Measurements from ENCODE around the gene RHOBTB1.
"Not testable (repeated sequence)": the region's sequence is repeated elsewhere in the genome, so short reads cannot be mapped to it uniquely, and the experiment has no call there.

Gene RHOBTB1

DNA sequence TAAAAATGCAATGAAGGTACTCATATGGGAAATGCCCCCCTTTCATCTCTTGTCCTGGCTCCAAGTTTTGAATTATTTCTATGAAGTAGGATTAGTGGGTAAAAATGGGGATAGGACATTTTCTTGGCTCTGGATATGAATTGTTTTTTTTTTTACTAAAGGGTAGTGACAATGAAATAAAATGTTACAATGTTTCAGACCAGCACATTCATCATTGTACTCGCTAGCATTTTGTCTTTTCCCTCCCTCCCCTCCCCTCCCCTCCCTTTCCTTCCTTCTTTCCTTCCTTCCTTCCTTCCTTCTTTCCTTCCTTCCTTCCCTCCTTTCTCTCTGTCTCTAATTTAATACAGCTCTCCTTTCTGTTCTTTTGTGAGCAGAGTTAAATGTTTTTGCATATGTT is 101.3 kb downstream of the RHOBTB1 start:
- no peak for DNase-seq (ENCODE audit: low spot score)
- Histone ChIP-seq H3K27me3 (ENCODE audit: insufficient read depth, poor library complexity, severe bottlenecking) (no peaks in the 10 kb centered on the region), H3K27ac (ENCODE audit: poor library complexity, severe bottlenecking) (no peak overlapping the region), H3K9me3 (ENCODE audit: severe bottlenecking) (no peaks in the 10 kb centered on the region), H3K36me3 (ENCODE audit: low read depth) (no peaks in the 10 kb centered on the region), H3K4me3 (ENCODE audit: severe bottlenecking) (no peak overlapping the region), H3K4me1 (ENCODE audit: insufficient read depth, poor library complexity, severe bottlenecking) (no peaks in the 10 kb centered on the region)
- TF ChIP-seq, protein P1, sequence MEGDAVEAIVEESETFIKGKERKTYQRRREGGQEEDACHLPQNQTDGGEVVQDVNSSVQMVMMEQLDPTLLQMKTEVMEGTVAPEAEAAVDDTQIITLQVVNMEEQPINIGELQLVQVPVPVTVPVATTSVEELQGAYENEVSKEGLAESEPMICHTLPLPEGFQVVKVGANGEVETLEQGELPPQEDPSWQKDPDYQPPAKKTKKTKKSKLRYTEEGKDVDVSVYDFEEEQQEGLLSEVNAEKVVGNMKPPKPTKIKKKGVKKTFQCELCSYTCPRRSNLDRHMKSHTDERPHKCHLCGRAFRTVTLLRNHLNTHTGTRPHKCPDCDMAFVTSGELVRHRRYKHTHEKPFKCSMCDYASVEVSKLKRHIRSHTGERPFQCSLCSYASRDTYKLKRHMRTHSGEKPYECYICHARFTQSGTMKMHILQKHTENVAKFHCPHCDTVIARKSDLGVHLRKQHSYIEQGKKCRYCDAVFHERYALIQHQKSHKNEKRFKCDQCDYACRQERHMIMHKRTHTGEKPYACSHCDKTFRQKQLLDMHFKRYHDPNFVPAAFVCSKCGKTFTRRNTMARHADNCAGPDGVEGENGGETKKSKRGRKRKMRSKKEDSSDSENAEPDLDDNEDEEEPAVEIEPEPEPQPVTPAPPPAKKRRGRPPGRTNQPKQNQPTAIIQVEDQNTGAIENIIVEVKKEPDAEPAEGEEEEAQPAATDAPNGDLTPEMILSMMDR (IDR thresholded peaks at IDR 0.05; ENCODE audit: poor library complexity, severe bottlenecking): no peak
- no peak for ATAC-seq (ENCODE audit: low read depth)

- not testable (repeated sequence) for H3K27ac ChIP-seq (ENCODE audit: poor library complexity, severe bottlenecking); H3K4me3 ChIP-seq (ENCODE audit: severe bottlenecking); H3K27me3 ChIP-seq (ENCODE audit: insufficient read depth, poor library complexity, severe bottlenecking); DNase-seq (ENCODE audit: low spot score); H3K36me3 ChIP-seq (ENCODE audit: low read depth); ATAC-seq (ENCODE audit: low read depth); H3K9me3 ChIP-seq (ENCODE audit: severe bottlenecking); H3K4me1 ChIP-seq (ENCODE audit: insufficient read depth, poor library complexity, severe bottlenecking)
Observed at GRCh38 chr10:60841227-60841626, 102.8 kb downstream of the RHOBTB1 start.

- Histone ChIP-seq H3K9me3 (ENCODE audit: severe bottlenecking) (no peaks in the 10 kb centered on the region), H3K36me3 (ENCODE audit: low read depth) (no peaks in the 10 kb centered on the region), H3K27ac (ENCODE audit: poor library complexity, severe bottlenecking) (no peak overlapping the region), H3K27me3 (ENCODE audit: insufficient read depth, poor library complexity, severe bottlenecking) (no peaks in the 10 kb centered on the region), H3K4me3 (ENCODE audit: severe bottlenecking) (no peak overlapping the region), H3K4me1 (ENCODE audit: insufficient read depth, poor library complexity, severe bottlenecking) (no peaks in the 10 kb centered on the region)
- DNase-seq (ENCODE audit: low spot score): no peak
- TF ChIP-seq, protein P1 (IDR thresholded peaks at IDR 0.05; ENCODE audit: poor library complexity, severe bottlenecking): no peak
- ATAC-seq (ENCODE audit: low read depth): no peak
Observed at GRCh38 chr10:60835049-60835448, 108.9 kb downstream of the RHOBTB1 start.

DNA sequence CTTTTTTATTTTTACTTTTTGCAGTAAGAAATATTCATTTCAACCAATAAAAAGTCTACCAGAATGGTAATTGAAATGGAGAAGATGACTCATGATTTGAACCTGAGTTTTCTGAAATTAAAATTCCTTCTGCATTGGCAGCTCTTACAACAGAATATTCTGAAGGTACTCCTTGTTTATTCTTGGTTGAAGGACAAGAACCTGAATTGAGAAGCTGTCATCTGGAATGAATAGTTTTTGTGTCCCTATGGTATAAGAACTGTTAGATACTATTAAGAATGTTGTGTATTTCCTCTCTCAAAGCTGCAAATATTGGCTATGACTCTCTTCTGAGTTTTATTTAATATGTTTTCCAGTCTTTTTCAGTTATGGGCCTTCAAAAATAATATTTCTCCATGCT is 109.6 kb downstream of the RHOBTB1 start:
- H3K9me3 ChIP-seq (ENCODE audit: severe bottlenecking): no peaks in the 10 kb centered on the region
- ATAC-seq (ENCODE audit: low read depth) (no peak), DNase-seq (ENCODE audit: low spot score) (no peak)
- TF ChIP-seq, protein P1 (IDR thresholded peaks at IDR 0.05; ENCODE audit: poor library complexity, severe bottlenecking): no peak
- no peaks in the 10 kb centered on the region for H3K4me1 ChIP-seq (ENCODE audit: insufficient read depth, poor library complexity, severe bottlenecking)
- no peaks in the 10 kb centered on the region for H3K27me3 ChIP-seq (ENCODE audit: insufficient read depth, poor library complexity, severe bottlenecking)
- H3K36me3 ChIP-seq (ENCODE audit: low read depth): no peaks in the 10 kb centered on the region
- H3K27ac ChIP-seq (ENCODE audit: poor library complexity, severe bottlenecking): no peak overlapping the region
- no peak overlapping the region for H3K4me3 ChIP-seq (ENCODE audit: severe bottlenecking)

- H3K27ac ChIP-seq (ENCODE audit: poor library complexity, severe bottlenecking); ATAC-seq (ENCODE audit: low read depth); H3K36me3 ChIP-seq (ENCODE audit: low read depth); H3K9me3 ChIP-seq (ENCODE audit: severe bottlenecking); H3K4me1 ChIP-seq (ENCODE audit: insufficient read depth, poor library complexity, severe bottlenecking); H3K27me3 ChIP-seq (ENCODE audit: insufficient read depth, poor library complexity, severe bottlenecking); H3K4me3 ChIP-seq (ENCODE audit: severe bottlenecking); DNase-seq (ENCODE audit: low spot score): not testable (repeated sequence)
Observed at GRCh38 chr10:60832136-60832535, 111.8 kb downstream of the RHOBTB1 start.

DNA sequence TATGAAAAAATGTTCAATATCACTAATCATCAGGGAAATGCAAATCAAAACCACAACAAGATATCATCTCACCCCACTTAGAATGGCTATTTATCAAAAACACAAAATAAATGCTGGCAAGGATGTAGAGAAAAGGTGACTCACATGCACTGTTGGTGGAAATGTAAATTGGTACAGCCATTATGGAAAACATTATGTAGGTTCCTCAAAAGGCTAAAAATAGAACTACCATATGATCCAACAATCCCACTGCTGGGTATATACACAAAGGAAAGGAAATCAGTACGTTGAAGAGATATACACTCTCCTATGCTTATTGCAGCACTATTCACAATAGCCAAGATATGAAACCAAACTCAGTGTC is 115.5 kb downstream of the RHOBTB1 start:
- H3K4me1 ChIP-seq (ENCODE audit: insufficient read depth, poor library complexity, severe bottlenecking): peaks cover 4% of the 10 kb centered on the region
- H3K9me3 ChIP-seq (ENCODE audit: severe bottlenecking): no peaks in the 10 kb centered on the region
- no peak overlapping the region for H3K4me3 ChIP-seq (ENCODE audit: severe bottlenecking)
- ATAC-seq (ENCODE audit: low read depth) (0 out of 3 replicates have a peak, but pooled peaks have one; percentile 21), DNase-seq (ENCODE audit: low spot score) (no peak)
- peak overlapping the region; percentile 72 for H3K27ac ChIP-seq (ENCODE audit: poor library complexity, severe bottlenecking)
- TF ChIP-seq, protein P1 (IDR thresholded peaks at IDR 0.05; ENCODE audit: poor library complexity, severe bottlenecking): no peak
- no peaks in the 10 kb centered on the region for H3K27me3 ChIP-seq (ENCODE audit: insufficient read depth, poor library complexity, severe bottlenecking)
- no peaks in the 10 kb centered on the region for H3K36me3 ChIP-seq (ENCODE audit: low read depth)
